Amniotic epithelial cell (primary cell): Measurements from ENCODE around the gene HSPA9.
A peak's percentile ranks its signal among the peaks of the same experiment; 100 is the strongest.

ENCODE experiments used
- DNase-seq: peaks from one replicate; pipeline ENCODE4 v3.0.0-alpha.2; 2010; ENCODE audit warnings: low read depth

HSPA9 gene

DNA sequence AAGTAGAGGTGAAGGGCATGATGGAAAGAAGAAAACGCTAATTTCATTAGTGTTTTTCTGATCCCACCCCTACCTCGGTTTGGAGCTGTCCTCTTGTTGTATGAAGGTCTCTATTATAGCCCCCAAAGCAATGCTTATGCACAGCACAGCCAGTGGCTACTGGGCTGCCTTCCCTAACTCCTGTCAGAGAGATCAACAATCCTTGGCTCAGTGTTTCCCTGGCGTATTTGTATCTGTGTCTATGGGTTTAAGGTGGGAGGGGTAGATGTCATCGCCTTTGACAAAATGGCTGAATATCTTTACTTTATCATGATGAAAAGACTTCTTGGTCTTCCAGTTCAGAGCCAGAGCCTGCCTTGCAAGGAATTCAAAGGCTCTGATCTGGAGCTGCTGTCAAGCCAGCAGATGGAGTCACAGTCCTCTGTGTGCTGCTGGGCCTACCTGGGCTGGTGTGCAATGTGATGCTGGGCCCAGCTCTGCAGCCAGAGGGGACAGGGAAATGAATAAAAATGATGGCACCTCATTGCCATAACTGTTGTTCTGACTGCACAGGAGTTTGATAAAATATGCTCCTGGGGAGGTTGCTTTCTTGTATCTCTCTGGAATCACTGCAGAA, 20.1 kb upstream of the HSPA9 start:
- DNase-seq = no peak

DNA sequence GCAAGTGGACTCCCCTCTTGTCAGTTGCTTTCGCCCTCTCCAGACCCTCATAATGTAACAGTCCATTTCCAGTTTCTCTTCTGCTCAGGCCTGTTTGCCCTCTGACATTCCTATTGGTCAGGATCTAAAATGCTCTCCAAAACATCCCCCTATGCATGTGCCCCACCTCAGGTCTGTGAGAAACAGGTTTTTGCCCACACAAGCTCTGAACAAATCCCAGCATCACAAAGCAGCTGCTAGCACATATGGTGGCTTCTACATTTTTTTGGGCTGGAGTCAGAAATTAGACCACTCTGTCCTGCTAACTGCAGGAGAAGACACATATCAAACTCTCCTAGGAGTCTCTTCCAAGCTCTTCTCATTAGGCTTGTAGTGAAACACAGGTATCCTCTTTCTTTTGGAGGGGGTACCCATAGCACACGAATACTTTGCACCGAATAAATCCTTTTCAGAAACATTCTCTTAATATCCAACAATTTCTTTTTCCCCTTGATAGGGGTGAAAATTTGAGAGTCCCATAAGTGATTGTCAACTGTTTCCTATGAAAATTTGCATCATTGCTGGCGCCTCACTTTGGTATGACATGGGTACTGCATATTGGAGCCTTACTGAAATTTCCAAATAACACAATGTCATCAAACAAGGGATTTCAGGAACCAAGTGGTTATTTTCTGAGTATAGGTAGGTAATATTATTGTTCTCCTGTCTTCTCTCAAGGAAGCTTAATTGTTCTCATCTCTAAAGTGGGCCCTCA, 19.3 kb upstream of the HSPA9 start:
- no peak for DNase-seq

DNA sequence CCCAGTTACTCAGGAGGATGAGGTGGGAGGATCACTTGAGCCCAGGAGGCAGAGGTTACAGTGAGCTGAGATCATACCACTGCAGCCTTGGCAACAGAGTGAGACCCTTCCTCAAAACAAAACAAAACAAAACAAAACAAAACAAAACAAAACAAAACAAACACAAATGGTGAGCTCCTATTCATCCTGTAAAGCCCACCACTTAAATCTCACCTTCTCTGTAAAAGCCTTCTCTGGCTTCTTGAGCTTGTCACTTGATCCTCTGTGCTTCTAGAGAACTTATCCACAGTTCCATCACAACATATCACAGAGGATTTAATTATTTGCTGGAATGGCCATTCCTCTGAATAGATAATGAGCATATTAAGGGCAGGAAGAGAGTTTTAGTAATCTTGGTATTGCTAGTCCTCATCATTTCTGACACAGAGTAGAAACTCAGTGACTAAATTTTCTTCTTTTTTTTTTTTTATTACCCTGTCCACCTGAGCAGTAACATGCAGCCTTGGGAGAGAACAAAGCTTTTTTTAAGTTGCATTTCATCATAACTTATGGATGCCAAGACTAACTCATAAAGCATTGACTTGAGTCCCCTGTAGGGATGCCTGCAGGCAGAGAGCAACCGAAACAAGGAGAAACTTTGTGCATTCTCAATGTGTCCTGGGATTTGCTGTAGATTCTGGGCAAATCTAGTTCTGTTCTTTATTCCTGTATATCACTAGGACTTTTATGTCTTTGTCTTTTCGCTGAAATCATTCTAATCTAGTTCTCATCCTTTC, 13.0 kb upstream of the HSPA9 start:
- DNase-seq = no peak

DNA sequence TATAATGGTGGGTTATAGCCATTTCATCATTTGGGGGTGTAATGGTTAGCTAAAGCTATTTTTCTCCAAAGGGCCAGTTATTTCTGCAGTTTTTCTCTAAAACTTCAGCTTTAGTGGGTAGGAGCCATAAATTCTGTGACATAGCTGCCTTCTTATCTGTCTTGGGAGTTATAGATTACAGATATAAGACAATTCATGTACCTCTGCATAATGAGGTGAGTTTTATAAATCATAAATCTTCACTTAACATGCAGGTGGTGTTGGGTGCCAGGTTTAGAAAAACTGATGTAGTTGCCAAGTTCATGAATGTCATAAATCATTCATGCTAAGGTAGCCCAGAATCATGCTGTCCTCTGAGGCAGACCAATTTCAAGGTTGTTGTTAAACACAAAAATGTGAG, 10.0 kb upstream of the HSPA9 start:
- no peak for DNase-seq

DNA sequence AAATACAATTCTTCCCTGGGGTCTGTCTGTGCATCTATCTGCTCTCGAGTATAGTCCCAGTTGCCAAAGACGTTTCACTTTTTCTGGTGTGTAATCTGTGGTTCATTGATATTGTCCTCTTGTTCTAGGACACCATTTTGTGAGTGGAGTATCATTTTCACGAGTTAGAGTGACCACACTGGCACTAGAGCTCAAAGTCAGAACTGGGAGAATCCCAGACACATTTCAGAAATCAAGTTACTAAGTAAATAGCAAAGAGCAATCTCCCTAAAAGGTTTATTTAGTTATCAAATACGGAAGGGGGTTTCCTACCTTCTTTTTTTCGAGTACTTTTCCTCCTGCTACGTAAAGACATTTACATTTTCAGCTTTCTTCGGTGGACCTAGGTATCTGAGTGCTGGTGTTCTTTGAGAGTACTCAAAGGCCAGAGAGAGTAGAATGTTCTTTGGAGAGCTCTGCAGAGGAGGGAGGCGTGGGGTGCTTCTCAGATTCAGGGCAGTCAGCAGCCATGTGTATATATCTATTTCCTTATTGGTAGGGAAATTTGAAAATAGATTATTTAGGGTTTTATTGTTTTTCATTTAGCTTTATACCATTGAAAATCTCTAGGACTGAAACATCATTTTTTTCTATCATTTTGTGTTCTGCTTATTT, 8.9 kb upstream of the HSPA9 start:
- DNase-seq = no peak

DNA sequence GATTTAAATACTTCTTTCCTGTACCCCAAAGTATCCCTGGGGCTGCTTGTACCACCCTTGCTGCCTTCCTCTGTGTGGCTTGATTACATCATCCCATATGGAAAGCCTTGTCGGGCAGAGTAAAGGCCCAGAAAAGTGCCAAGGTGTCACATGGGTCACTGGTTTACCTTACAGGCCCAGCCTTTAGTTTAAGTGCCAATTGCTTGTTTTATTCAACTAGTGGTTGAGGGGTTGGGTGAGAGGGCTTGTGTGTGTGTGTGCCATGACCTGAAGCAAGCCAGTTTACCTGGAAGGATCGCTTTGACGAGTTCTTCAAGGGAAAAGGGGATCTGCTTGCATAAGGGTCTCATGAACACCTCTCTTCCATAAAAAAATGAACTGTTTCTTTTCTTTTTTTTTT, 7.8 kb upstream of the HSPA9 start:
- DNase-seq = no peak

DNA sequence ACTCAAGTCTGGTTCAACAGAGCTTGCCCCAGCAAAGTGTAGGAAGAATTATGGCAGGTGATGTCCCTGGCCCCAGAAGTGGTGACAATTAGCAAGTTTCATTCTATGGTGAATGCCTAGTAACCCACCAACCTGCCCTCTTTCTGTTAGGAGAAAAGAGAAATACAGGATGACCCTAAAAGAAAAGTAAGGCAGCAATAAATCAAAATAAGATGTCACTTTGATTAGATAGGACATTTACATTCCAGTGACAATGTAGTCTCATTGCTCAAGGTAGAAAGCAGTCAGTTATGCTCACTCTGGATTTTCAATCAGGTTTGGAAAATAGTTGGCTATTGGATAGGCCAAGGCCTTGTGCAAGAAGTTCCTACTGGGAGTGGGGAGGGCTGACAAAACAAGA, 5.6 kb upstream of the HSPA9 start:
- no peak for DNase-seq

DNA sequence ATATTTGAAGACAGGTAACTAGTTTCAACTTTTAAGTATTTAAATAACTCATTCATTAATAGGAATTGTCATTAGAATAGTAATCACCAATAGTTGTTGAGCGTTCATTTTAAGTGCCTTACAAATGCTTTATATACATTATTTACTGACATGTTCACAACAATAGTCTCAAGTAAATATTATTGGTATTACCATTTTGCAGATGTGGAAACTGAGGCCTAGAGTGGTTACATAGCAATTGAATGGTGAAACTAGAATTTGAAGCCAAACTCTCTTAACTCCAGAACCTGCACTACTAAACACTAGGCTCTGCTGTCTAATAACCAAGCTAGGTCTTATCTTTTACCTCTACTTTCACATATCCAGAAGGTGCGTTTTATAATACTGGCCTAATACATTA, 4.8 kb upstream of the HSPA9 start:
- no peak for DNase-seq

DNA sequence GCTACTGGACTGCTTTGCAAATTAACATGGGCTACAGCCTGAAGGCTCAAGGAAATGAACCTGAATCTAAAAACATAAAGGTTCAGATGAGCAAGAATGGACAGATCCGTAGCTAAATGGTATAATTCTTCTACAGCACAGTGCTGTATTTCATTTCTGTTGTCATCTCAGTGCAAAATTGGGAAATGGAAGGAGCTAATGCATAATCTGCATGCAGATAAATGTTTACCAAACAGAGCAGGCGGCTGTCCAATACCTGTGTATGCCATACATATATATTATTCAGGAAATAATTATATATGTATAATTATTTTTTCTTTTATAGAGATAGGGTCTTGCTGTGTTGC, 4.3 kb upstream of the HSPA9 start:
- DNase-seq = no peak

DNA sequence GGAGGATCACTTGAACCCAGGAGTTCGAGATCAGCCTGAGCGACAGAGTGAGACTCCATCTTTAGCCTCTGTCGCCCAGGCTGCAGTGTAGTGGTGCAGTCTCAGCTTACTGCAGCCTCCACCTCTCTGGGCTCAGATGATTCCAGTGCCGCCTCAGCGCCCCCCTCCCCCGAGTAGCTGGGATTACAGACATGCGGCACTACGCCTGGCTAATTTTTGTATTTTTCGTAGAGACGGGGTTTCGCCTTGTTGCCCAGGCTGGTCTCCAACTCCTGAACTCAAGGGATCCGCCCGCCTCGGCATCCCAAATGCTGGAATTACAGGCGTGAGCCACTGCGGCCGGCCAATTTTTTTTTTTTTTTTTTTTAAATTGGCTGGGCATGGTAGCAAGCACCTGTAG, 2.3 kb upstream of the HSPA9 start:
- no peak for DNase-seq

DNA sequence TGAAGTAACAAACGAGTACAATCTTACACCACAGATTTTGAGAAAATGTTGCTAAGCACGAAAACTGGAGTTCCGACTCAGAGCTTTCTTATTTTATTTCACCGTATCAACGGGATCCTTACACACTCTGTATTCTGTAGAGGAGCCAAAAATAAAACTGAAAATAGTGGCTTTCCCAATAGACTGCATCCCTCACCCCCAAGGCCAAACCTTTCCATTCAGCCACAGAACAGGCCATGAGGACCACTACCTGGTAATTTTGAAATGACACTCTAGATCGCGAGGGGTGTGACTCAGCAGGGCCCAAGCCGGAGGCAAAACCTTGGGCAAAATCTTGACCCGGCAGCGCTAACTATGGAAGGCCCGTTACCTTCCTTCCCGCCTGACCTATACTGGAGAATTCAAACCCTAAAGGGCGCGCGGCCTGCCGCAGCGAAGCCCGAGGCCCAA, 432 bp downstream of the HSPA9 start:
- no peak for DNase-seq

DNA sequence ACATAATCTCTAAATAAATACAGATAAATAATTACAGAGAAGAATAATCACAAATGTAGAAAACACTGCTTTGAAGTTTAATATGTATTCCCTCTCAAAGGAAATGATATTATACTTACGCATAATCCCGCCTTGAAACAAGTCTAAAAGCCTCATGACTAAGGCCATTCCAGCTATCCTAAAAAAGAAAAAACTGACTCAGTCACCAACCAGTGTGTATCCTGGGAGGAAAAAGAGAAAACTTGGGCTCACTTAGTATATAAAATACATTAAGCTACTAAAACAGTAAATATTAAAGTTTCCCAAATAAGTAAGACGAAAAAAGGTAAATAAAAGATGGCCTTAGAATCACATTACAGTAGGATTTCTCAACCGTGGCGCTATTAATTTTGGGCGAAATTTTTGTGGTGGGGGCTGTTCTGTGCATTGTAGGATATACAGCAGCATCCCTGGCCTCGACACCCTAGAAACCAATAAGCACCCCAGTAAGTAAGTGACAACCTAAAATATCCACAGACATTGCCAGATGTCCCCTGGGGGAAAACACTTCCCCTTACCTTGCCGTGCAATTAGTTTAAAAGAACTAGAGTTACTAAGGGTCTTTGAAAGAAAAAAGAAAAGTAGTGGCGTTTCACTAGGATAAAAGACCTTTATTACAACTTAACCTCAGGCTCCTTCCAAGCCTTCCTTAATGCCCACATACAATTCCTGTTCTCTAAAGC, 1.1 kb downstream of the HSPA9 start:
- DNase-seq = peak; percentile 24

DNA sequence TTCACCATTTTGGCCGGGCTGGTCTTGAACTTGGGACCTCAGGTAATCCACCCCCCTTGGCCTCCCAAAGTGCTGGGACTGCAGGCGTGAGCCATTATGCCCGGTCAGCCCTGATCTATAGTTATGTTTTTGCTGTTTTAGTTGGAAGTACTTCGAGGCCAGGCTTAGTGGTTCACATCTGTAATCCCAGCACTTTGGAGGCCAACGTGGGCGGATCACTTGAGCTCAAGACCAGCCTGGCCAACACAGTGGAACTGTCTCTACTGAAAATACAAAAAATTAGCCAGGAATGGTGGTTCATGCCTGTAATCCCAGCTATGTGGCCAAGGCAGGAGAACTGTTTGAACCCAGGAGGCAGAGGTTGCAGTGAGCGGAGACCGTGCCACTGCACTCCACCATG, 2.0 kb downstream of the HSPA9 start:
- no peak for DNase-seq

DNA sequence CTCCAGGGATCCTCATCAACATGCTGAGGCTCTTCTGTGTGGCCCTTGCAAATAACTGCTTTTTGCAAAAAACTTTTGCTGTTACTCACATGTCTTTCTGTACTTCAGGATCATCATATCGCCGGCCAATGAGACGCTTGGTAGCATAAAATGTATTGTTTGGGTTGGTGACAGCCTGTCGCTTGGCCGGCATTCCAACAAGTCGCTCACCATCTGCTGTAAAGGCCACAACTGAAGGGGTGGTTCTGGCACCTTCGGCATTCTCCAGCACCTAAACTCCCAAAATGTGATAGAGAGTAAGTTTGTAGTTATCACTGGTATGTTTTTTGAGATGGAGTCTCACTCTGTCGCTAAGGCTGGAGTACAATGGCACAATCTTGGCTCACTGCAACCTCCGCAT, 4.3 kb downstream of the HSPA9 start:
- no peak for DNase-seq

DNA sequence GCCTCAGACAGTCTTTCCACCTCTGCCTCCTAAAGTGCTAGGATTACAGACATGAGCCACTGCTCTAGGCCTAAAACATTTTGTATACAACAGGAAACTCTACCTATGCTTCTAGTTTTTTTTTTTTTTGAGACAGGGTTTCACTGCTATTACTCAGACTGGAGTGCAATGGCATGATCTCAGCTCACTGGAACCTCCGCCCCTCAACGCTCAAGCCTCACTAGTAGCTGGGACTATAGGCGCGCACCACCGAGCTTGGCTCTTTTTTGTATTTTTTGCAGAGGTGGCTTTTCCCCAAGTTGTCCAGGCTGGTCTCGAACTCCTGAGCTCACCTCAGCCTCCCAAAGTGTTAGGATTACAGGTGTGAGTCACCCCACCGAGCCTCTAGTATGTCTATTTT, 5.4 kb downstream of the HSPA9 start:
- DNase-seq = peak; percentile 17

DNA sequence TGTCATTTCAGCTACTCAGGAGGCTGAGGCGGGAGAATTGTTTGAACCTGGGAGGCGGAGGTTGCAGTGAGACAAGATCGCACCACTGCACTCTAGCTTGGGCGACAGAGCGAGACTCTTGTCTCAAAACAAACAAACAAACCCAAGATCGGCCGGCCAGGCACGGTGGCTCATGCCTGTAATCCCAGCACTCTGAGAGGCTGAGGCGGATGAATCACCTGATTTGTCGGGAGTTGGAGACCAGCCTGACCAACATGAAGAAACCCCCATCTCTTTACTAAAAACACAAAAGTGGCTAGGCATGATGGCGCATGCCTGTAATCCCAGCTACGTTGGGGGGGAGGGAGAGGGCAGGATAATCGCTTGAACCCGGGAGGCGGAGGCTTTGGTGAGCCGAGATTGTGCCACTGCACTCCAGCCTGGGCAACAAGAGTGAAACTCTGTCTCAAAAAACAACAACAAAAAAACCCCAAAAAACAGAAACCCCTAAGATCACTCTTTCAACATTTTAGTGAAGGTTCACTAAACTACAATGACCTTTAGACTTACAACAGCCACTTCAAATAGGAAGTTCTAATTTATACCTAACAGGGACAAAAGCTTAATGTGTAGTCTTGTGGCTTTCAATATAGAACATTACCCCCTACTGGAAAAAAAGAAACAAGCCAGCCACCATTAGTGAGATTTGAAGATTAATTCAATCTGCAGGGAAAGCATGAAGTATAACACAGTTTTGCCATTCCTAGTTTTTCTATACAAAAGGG, 7.0 kb downstream of the HSPA9 start:
- DNase-seq = peak; percentile 71

DNA sequence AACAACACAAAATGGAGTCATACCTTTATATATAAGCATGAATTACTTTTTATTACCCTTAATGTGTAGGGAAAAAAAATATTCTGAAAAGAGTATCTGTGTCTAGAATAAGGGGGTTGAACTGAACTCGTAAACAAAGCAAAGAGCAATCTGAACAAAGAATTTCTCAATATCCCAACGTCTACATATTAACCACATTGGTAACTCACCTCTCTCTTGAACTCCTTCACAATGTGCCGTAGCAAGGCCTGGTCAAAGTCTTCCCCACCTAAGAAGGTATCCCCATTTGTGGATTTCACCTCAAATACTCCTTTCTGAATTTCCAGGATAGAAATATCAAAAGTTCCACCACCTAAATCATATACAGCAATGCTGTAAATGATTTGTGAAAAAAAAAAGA, 8.4 kb downstream of the HSPA9 start:
- no peak for DNase-seq

DNA sequence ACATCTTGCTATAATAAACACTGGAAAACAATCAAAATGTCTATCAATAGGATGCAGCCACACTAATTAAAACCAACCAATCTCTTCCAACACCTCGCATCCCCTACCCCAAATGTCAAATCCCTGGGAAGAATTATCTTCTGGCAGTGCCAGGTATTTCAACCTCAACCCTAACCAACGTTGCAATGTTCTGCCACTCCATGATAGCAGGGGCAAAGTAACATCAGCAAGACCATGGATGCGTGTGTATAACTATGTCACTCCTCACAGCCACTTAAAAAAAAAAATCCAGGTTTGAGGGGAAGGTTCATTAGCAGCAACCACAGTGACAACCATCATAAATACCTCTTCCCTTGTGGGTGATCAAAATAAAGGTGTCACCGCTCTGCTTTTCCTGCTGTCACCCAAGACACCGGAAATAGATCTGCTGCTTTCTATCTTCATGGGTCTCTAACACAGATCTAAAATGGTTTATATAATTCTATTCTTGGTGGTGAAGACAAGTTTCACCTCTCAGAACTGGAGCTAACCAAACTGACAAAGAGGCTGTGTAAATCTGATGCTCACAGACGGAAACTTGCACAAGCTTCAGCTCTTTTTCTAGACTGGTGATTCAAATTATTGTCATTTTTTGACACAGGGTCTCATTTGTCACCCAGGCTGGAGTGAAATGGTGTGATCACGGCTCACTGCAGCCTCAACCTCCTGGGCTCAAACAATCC, 9.9 kb downstream of the HSPA9 start:
- no peak for DNase-seq

DNA sequence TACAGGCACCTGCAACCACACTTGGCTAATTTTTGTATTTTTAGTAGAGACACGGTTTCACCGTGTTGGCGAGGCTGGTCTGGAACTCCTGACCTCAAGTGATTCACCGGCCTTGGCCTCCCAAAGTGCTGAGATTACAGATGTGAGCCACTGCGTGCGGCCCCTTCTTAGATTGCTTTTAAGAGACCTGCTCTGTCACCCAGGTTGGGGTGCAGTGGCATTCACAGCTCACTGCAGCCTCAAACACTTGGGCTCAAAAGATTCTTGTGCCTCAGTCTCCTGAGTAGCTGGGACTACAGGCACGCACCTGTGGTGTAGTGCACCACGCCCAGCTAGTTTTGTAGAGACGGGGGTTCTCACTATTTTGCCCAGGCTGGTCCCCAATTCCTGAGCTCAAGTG, 11.0 kb downstream of the HSPA9 start:
- DNase-seq = no peak

DNA sequence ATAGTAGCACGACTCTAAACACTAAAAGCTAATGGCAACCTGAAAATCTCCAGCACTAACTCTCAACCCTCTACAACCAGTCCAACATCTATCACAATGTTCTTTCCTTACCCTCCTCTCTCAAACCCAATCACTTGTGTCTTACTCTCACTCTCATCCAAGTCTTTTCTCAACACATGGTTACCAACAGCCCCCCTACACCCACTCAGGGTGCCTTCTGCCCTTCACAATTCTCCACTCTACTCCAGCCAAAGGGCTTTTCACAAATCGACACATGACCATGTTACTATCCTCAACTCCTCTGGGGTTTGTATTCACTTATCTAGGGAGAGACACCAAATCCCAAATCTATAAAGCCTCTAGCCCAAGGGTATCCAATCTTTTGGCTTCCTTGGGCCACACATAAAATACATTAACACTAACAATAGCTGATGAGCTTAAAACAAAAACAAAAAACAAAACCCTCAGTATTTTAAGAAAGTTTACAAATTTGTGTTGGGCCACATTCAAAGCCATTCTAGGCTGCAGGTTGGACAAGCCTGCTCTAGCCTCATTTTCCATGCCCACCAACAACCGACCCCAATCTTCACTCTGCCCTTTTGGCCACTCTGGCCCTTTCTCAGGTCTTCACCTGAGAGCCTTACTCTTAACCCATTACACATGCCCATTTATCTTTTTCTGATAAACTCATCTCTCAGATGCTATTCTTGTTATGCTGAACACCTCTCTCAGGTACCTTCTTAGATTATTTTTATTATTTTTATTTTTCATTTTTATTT, 11.7 kb downstream of the HSPA9 start:
- no peak for DNase-seq
